Measurements from ENCODE around the gene DEF6. TPM values are rescaled to one million over a fixed set of nuclear protein-coding genes. Genes with fewer than 3 reads are reported as not detected.
"Not testable (repeated sequence)": the region's sequence is repeated elsewhere in the genome, so short reads cannot be mapped to it uniquely, and the experiment has no call there.

Gene DEF6
- total RNA-seq, 2 experiments from 2014 or later, result 67.9 to 70.8 TPM

- ChIA-PET POLR2A (no interaction called here), CTCF (interaction anchor here (1.0 kb wide), 1 partner anchor 10 kb away, joined by 3 read pairs; no protein-coding TSS in a partner anchor)
These were observed 22.4 kb downstream of the DEF6 start for GRCh38 chr6:35320031-35320410.

GRCh38 chr6:35321091-35321490 lies 23.5 kb downstream of the DEF6 start:
- POLR2A ChIA-PET, result no interaction called here
- CTCF ChIA-PET, result no interaction called here

GRCh38 chr6:35327349-35328027 lies 29.9 kb downstream of the DEF6 start:
- ChIA-PET POLR2A (interaction anchor here (0.6 to 1.0 kb wide), 2 partner anchors 9 to 666 kb away, joined by 3 to 4 read pairs; no protein-coding TSS in a partner anchor), CTCF (interaction anchor here (0.6 to 9.2 kb wide), 10 partner anchors 10 to 140 kb away, joined by 3 to 92 read pairs (median 4); partner anchors contain the start of genes DEF6 and PPARD)

GRCh38 chr6:35328108-35328723 lies 30.6 kb downstream of the DEF6 start:
- CTCF ChIA-PET, result interaction anchor here (0.6 to 9.2 kb wide), 12 partner anchors 11 to 889 kb away, joined by 3 to 92 read pairs (median 4); partner anchors contain the start of genes DEF6 and PPARD
- POLR2A ChIA-PET, result interaction anchor here (0.6 to 1.0 kb wide), 2 partner anchors 10 to 665 kb away, joined by 3 to 4 read pairs; no protein-coding TSS in a partner anchor

GRCh38 chr6:35328965-35329364 lies 31.3 kb downstream of the DEF6 start:
- CTCF ChIA-PET, result interaction anchor here (0.6 to 9.2 kb wide), 5 partner anchors 14 to 889 kb away, joined by 3 to 92 read pairs (median 3); partner anchors contain the start of gene DEF6
- POLR2A ChIA-PET, result not testable (repeated sequence)

GRCh38 chr6:35330541-35331119 lies 33.0 kb downstream of the DEF6 start:
- ChIA-PET CTCF (interaction anchor here (1.4 to 9.2 kb wide), 3 partner anchors 10 to 99 kb away, joined by 3 to 92 read pairs (median 3); partner anchors contain the start of gene DEF6), POLR2A (no interaction called here)

GRCh38 chr6:35332074-35332887 lies 34.7 kb downstream of the DEF6 start:
- CTCF ChIA-PET, POLR2A ChIA-PET: not testable (repeated sequence)

GRCh38 chr6:35341557-35341956 lies 43.9 kb downstream of the DEF6 start:
- POLR2A ChIA-PET, result interaction anchor here (0.6 to 1.9 kb wide), 3 partner anchors 44 to 127 kb away, joined by 3 to 6 read pairs (median 3); partner anchors contain the start of genes DEF6 and RPL10A
- CTCF ChIA-PET, result interaction anchor here (0.6 to 7.2 kb wide), 20 partner anchors 8 to 126 kb away, joined by 3 to 104 read pairs (median 4); partner anchors contain the start of genes DEF6, FANCE and RPL10A

DNA sequence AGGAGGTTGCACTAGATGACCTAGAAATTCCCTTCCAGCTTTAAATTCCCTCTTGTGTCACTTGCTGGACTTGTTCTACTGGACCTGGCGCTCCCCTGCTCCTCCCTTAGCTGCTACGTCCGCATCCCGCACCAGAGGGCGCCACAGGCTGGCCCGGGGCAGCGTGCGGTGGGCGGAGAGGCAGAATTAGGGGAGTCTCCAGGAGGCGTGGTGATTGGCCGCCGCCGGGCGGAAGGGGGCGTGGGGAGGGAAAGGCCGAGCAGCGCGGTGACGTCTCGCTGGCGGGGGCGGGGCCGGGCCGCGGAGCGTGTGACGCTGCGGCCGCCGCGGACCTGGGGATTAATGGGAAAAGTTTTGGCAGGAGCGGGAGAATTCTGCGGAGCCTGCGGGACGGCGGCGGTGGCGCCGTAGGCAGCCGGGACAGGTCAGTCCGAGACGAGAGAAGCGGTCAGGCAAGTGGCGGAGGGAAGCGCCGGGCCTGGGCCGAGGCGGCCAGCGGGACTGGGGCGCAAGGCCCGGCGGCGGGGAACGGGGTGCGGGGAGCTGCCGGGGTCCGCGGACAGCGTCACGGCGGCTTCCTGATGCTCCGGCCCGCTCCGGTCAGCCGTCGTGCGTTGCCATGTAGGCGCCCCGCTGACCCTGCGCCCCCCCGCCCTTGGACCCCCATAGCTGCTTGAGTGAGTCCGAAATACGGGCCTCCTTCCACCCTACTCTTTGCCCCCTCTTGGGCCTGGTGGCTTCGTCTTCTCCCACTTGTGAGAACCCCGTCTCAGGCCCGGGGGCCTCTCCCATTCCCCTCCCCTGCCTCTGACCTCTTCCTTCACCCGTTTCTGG lies 44.9 kb downstream of the DEF6 start, which contains the start of gene PPARD:
Gene PPARD, plus strand, starts transcription at position 301 of the 834 bp plus-strand sequence. CDS start 68,530 bp downstream, outside the sequence.
- POLR2A ChIA-PET, result interaction anchor here (0.5 to 1.9 kb wide), 6 partner anchors 45 to 1159 kb away, joined by 3 to 6 read pairs (median 3); partner anchors contain the start of genes DEF6 and RPL10A
- CTCF ChIA-PET, result interaction anchor here (0.6 to 7.2 kb wide), 22 partner anchors 9 to 125 kb away, joined by 3 to 104 read pairs (median 4); partner anchors contain the start of genes DEF6, FANCE, RPL10A and ZNF76

DNA sequence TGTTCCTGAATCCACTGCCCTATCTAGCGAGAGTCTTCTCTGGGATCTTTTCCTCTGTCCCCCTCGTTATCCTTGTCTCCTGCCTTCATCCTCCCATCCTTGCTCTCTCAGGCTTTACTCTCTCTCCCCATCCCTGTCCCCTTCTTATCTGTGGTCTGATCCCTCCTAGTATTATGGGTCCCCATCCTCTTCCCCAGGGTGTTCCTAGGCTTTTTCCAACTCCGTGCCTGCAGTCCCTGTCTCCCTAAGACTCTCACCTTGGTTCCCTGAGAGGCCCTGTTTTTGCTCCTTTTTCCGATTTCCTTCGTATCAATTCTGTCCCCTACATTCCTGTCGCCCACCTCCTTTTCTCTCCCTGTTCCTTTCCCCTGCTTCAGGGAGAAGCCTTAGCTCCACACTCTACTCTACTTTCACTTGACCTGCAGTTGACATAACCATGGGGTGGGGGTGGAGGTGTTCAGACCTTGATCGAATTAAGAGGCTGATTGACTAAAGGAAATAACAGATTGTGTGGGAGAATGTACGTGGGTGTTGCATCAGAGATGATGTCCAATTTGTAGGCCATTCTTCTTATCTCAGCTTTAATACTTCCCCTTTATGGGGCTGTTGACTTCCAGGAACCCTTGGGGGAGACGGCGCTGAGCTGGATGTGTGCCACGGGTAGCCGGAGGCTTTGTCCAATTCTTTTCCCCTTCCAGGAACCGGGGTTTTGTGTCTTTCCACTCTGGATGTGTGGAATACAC lies 45.6 kb downstream of the DEF6 start:
- ChIA-PET POLR2A (interaction anchor here (0.5 to 1.9 kb wide), 5 partner anchors 72 to 1160 kb away, joined by 3 to 6 read pairs (median 3); partner anchors contain the start of gene RPL10A), CTCF (interaction anchor here (0.6 to 7.2 kb wide), 14 partner anchors 13 to 125 kb away, joined by 3 to 104 read pairs (median 4); partner anchors contain the start of genes DEF6, FANCE, RPL10A and ZNF76)

GRCh38 chr6:35343835-35344550 lies 46.4 kb downstream of the DEF6 start:
- CTCF ChIA-PET, result interaction anchor here (0.6 to 7.2 kb wide), 8 partner anchors 12 to 109 kb away, joined by 3 to 104 read pairs (median 4); partner anchors contain the start of genes FANCE and ZNF76
- POLR2A ChIA-PET, result no interaction called here

GRCh38 chr6:35351422-35351821 lies 53.8 kb downstream of the DEF6 start:
- CTCF ChIA-PET, result interaction anchor here (0.7 to 1.7 kb wide), 3 partner anchors 9 to 98 kb away, joined by 3 to 7 read pairs (median 7); partner anchors contain the start of gene PPARD
- POLR2A ChIA-PET, result no interaction called here

DNA sequence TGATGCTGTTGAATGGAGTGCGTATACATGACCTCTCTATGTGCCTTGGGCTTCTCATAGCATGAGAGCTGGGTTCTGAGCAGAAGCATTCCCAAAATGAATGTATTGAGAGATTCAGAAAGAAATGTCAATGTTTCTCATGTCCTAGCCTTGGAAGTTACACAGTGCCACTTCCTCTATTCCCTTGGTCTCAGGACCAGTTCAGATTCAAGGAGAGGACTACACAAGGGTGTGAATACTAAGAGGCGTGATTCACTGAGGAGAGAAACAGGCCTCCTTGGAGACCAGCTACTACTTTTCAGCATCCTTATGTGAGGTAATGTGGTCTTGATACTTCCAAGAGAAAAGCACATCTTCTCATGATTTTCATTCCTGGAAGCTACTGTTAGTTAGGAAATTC lies 55.1 kb downstream of the DEF6 start:
- POLR2A ChIA-PET, result no interaction called here
- CTCF ChIA-PET, result interaction anchor here (1.7 kb wide), 1 partner anchor 97 kb away, joined by 7 read pairs; no protein-coding TSS in a partner anchor

DNA sequence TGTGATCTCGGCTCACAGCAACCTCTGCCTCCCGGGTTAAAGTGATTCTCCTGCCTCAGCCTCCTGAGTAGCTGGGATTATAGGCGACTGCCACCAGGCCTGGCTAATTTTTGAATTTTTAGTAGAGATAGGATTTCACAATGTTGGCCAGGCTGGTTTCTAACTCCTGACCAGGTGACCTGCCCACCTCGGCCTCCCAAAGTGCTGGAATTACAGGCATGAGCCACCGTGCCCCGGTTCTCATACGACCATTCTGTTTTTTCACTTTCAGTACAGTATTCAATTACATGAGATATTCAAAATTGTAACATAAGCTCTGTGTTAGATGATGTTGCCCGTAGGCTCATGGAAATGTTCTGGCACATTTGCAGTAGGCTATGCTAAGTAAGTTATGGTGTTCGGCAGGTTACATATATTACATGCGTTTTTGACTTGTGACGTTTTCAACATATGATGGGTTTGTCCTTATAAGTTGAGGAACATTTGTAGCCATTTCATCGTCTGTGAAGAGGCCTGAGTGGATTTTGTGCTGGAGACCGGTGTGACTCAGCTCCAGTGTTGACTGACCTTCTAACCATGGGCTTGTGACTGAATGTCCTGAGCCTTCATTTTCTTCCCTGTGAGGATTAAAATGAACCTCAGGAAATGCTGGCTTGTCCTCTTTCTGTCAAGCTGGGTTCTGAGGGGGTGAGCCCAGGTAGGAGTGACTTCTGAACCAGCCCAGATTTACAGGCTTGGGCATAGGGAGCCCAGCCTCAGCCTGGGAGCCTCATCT lies 56.9 kb downstream of the DEF6 start:
- ChIA-PET CTCF (interaction anchor here (0.7 to 2.2 kb wide), 3 partner anchors 12 to 1666 kb away, joined by 3 to 9 read pairs (median 4); partner anchors contain the start of gene PPARD), POLR2A (no interaction called here)

- ChIA-PET POLR2A (no interaction called here), CTCF (interaction anchor here (0.6 to 2.2 kb wide), 3 partner anchors 14 to 85 kb away, joined by 3 to 9 read pairs (median 3); partner anchors contain the start of gene PPARD)
These were observed 58.8 kb downstream of the DEF6 start for GRCh38 chr6:35356391-35356790.

Data from activated CD8-positive, alpha-beta memory T cell treated with anti-CD3 and anti-CD28 coated beads for 36 hours (primary cell).